NCI-H82 (cell line): ENCODE data around the gene CORT.
A peak's percentile ranks its signal among the peaks of the same experiment; 100 is the strongest.
"Not testable (repeated sequence)": the region's sequence is repeated elsewhere in the genome, so short reads cannot be mapped to it uniquely, and the experiment has no call there.

Experiments used
- DNase-seq: peaks from one replicate; lab custom pipeline; 2025; lab: John Stamatoyannopoulos, UW

The CORT gene

GRCh38 chr1:10449751-10450150 is at the start of gene CORT:
Gene CORT (plus strand): TSS chr1:10450031. CDS start chr1:10450224, 193 bp downstream.
- no peak for DNase-seq

GRCh38 chr1:10401281-10401680 is 48.5 kb upstream of the CORT start:
- DNase-seq, result no peak

- no peak for DNase-seq
These were observed 47.0 kb upstream of the CORT start for GRCh38 chr1:10402729-10403274.

GRCh38 chr1:10407201-10407600 is 42.6 kb upstream of the CORT start:
- no peak for DNase-seq

GRCh38 chr1:10415211-10415930 is 34.5 kb upstream of the CORT start:
- DNase-seq, result no peak

- DNase-seq, result not testable (repeated sequence)
These were observed 33.9 kb upstream of the CORT start for GRCh38 chr1:10415967-10416366.

GRCh38 chr1:10418741-10419140 is 31.1 kb upstream of the CORT start:
- not testable (repeated sequence) for DNase-seq

- no peak for DNase-seq
These were observed 30.5 kb upstream of the CORT start for GRCh38 chr1:10419351-10419750.

GRCh38 chr1:10421637-10422036 is 28.2 kb upstream of the CORT start:
- DNase-seq, result no peak

- DNase-seq, result peak; percentile 58
These were observed 25.8 kb upstream of the CORT start for GRCh38 chr1:10424034-10424433.

- DNase-seq, result no peak
These were observed 25.2 kb upstream of the CORT start for GRCh38 chr1:10424651-10425050.

GRCh38 chr1:10425826-10426534 is 23.9 kb upstream of the CORT start:
- DNase-seq, result peak; percentile 75

GRCh38 chr1:10426535-10426848 is 23.3 kb upstream of the CORT start:
- DNase-seq, result not testable (repeated sequence)

- no peak for DNase-seq
These were observed 20.8 kb upstream of the CORT start for GRCh38 chr1:10428984-10429383.

- no peak for DNase-seq
These were observed 20.0 kb upstream of the CORT start for GRCh38 chr1:10429868-10430215.

GRCh38 chr1:10430216-10431069 is 19.4 kb upstream of the CORT start, which contains the start of gene CENPS:
Gene CENPS (plus strand): TSS chr1:10430433. CDS start chr1:10430518, 85 bp downstream.
- peak; percentile 90 for DNase-seq

- peak; percentile 67 for DNase-seq
These were observed 18.6 kb upstream of the CORT start for GRCh38 chr1:10431070-10431730.

GRCh38 chr1:10432910-10433700 is 16.7 kb upstream of the CORT start:
- DNase-seq, result no peak

GRCh38 chr1:10433790-10434189 is 16.0 kb upstream of the CORT start:
- no peak for DNase-seq

GRCh38 chr1:10434590-10434989 is 15.2 kb upstream of the CORT start:
- DNase-seq, result no peak

GRCh38 chr1:10437052-10437451 is 12.8 kb upstream of the CORT start:
- no peak for DNase-seq
